Measurements from ENCODE around the gene MOCS2.

The MOCS2 gene

DNA sequence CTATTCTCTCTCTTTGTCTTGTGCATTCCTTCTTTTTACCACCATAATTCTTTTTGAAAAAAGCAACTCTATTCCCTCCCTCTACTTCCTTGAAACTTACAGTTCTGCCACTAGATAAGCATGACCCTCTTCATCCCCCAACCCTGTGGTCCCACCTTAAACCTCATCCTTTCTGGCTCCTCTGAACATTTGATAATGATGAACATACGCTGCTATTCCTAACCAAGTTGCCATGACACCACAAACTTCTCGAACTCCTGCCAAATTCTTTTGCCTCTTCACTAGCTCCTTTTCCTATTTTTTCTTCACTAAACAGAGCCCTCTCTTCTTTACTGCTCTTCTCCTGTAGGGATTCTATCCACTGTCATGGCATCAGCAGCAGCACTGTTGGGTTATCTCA, 57.1 kb downstream of the MOCS2 start:
- TF ChIP-seq CTCF (IDR thresholded peaks at IDR 0.05; ENCODE audit: control insufficient read depth, insufficient read depth, low read depth, low read length, missing control alignments), result no peak
- no peak overlapping the region for H3K4me3 ChIP-seq (ENCODE audit: control insufficient read depth, low read depth, low read length)
- DNase-seq (ENCODE audit: low read depth), result no peak

- TF ChIP-seq CTCF (IDR thresholded peaks at IDR 0.05; ENCODE audit: control insufficient read depth, insufficient read depth, low read depth, low read length, missing control alignments), result no peak
- DNase-seq (ENCODE audit: low read depth), result no peak
- H3K4me3 ChIP-seq (ENCODE audit: control insufficient read depth, low read depth, low read length), result no peak overlapping the region
Measured at GRCh38 chr5:53048248-53048647, 61.3 kb downstream of the MOCS2 start.

Data from AG09309 (cell line).